PC-9 (cell line): ENCODE measurements around the gene EGFR. TPM values are rescaled to one million over a fixed set of nuclear protein-coding genes. Genes with fewer than 3 reads are reported as not detected.

Experiments used
- BruUV-seq: library from RNA; stranded (reverse); fragments of 400-500 nt; replicated peaks from 2 replicates; lab custom pipeline; 2021; lab: Mats Ljungman, UMichigan
- CTCF ChIA-PET: fragments of 300-600 bp; sonication (Branson Sonifier 250); formaldehyde crosslinking; loops from one replicate; lab custom pipeline; 2022; ENCODE audit warnings: antibody characterized with exemption; lab: Charles Lee
- POLR2A ChIA-PET: fragments of 300-600 bp; sonication (Branson Sonifier 250); formaldehyde crosslinking; loops from one replicate; lab custom pipeline; 2022; ENCODE audit warnings: antibody characterized with exemption; ENCODE audit not compliant: unreplicated experiment; lab: Charles Lee
- DNase-seq, 2 experiments: peaks; one replicate each; pipeline versions ENCODE4 v3.0.0 to v3.0.0-alpha.2; 2015 to 2022; ENCODE audit warnings: mixed read lengths in 1 of 2
- H2AFZ ChIP-seq: fragments of 200-600 bp; sonication (generic); 2 replicates; pipeline ENCODE4 v1.8.1; 2017; ENCODE audit warnings: antibody characterized with exemption
- H3F3A ChIP-seq: fragments of 200-600 bp; sonication (generic); 2 replicates; pipeline ENCODE4 v1.8.1; 2017; ENCODE audit warnings: antibody characterized with exemption, mild to moderate bottlenecking, low read depth; ENCODE audit not compliant: insufficient read depth
- H3K27ac ChIP-seq: fragments of 200-600 bp; sonication (generic); 2 replicates; pipeline ENCODE4 v1.6.1; 2016; ENCODE audit warnings: mixed run types
- H3K27me3 ChIP-seq: fragments of 200-600 bp; sonication (generic); 2 replicates; pipeline ENCODE4 v1.6.1; 2016; ENCODE audit warnings: low read depth, mixed run types; ENCODE audit not compliant: insufficient read depth
- H3K36me3 ChIP-seq: fragments of 200-600 bp; sonication (generic); 2 replicates; pipeline ENCODE4 v1.6.1; 2016; ENCODE audit warnings: low read depth, mixed run types
- H3K4me1 ChIP-seq: fragments of 200-600 bp; sonication (generic); replicated peaks from 2 replicates; pipeline ENCODE4 v1.6.1; 2016; ENCODE audit warnings: mixed run types; ENCODE audit not compliant: insufficient read depth
- H3K4me2 ChIP-seq: fragments of 200-600 bp; sonication (generic); 2 replicates; pipeline ENCODE4 v1.6.1; 2017; ENCODE audit warnings: mixed run types
- H3K4me3 ChIP-seq: fragments of 200-600 bp; sonication (generic); 2 replicates; pipeline ENCODE4 v1.6.1; 2016; ENCODE audit warnings: mixed run types
- H3K79me2 ChIP-seq: fragments of 200-600 bp; sonication (generic); 2 replicates; pipeline ENCODE4 v1.6.1; 2017; ENCODE audit warnings: low read depth, mixed run types
- H3K9me2 ChIP-seq: fragments of 200-600 bp; sonication (generic); 2 replicates; pipeline ENCODE4 v1.8.1; 2017; ENCODE audit warnings: mild to moderate bottlenecking; ENCODE audit not compliant: insufficient read depth
- H3K9me3 ChIP-seq: fragments of 200-600 bp; sonication (generic); 2 replicates; pipeline ENCODE4 v1.8.1; 2016; ENCODE audit warnings: low read depth; ENCODE audit not compliant: insufficient read depth
- H4K20me1 ChIP-seq: fragments of 200-600 bp; sonication (generic); 2 replicates; pipeline ENCODE4 v1.8.1; 2017; ENCODE audit not compliant: insufficient read depth
- EZH2 ChIP-seq: fragments of 200-600 bp; sonication (generic); IDR thresholded peaks from 2 replicates; pipeline ENCODE4 v1.8.0; 2017; ENCODE audit warnings: antibody characterized with exemption, low read depth
- intact Hi-C: fragments of 100-400 bp; cut with micrococcal nuclease; formaldehyde crosslinking; loops from one replicate; pipeline ENCODE4 v1.10.0; 2022; ENCODE audit not compliant: unreplicated experiment
- total RNA-seq: library from RNA; stranded (reverse); gene quantifications from 2 replicates; pipeline ENCODE4 v1.2.3, GENCODE V29; 2021
- TF ChIP-seq, protein P1 (sequence below): fragments of 200-600 bp; sonication (generic); conservative IDR thresholded peaks from 2 replicates; pipeline ENCODE4 v1.6.1; 2017; ENCODE audit warnings: mixed run types, antibody characterized with exemption, mild to moderate bottlenecking, moderate library complexity

Gene EGFR
- total RNA-seq, 1 experiment from 2014 or later: 342 TPM

DNA sequence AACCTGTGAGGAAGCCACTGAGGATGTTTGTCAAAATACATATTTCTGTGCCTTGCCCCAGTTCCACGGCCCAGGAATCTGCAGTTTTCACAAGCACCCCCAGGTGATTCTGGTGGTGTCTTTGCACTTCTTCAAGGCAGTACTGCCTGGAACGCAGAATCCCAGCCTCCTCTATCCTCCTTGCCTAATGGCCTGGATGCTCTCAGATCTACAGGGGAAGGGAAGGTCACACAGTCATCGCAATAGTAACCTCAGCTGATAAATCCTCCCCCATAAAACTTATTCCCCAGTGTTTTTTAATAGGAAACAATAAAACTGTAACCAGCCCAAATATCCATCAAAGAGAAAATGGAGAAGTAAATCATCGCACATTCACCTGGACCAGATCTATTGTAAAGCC, 78.3 kb downstream of the EGFR start:
- POLR2A ChIA-PET: no interaction called here
- intact Hi-C loops: no loop called here
- TF ChIP-seq EZH2: no peak
- TF ChIP-seq, protein P1, sequence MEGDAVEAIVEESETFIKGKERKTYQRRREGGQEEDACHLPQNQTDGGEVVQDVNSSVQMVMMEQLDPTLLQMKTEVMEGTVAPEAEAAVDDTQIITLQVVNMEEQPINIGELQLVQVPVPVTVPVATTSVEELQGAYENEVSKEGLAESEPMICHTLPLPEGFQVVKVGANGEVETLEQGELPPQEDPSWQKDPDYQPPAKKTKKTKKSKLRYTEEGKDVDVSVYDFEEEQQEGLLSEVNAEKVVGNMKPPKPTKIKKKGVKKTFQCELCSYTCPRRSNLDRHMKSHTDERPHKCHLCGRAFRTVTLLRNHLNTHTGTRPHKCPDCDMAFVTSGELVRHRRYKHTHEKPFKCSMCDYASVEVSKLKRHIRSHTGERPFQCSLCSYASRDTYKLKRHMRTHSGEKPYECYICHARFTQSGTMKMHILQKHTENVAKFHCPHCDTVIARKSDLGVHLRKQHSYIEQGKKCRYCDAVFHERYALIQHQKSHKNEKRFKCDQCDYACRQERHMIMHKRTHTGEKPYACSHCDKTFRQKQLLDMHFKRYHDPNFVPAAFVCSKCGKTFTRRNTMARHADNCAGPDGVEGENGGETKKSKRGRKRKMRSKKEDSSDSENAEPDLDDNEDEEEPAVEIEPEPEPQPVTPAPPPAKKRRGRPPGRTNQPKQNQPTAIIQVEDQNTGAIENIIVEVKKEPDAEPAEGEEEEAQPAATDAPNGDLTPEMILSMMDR: no peak

DNA sequence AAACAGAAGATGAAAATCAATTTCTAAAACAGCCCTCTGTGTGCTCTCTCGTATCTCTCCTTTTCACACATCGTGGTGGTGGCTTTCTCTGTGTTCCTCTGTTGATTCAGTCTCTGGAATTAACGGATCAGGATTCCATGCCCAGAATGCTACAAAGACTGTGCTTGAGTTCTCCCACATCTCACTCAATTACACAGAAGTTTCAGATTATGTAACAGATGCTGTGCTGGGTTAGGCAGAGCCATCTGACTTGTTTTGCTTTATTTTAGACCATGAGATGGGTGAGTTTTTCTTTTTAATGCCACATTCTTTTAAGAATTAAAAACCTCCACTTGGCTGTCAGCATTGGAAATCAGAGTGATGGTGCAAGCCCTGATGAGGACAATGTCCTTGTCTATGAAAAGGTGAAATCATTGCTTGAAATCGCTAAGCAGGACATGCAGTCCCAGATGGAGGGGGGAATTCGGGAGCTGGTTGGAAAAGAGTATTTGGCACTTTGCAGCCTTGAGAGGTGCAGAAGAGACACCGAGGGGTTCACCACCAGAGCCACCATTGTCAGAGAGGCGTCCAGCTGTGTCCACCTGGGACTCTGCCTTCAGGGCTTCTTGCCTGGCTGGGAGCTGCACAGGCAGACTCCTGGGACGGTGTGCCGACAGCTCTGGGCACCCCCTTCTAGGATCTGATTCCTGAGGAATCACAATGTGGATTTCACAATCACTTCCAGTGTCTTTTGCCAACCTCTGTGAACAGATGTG, 80.4 kb downstream of the EGFR start:
- Histone ChIP-seq H2AFZ (no peak overlapping the region), H3K9me3 (no peaks in the 10 kb centered on the region), H3K4me3 (no peak overlapping the region), H3K79me2 (peaks cover 100% of the 10 kb centered on the region), H3K4me2 (no peak overlapping the region), H3K9me2 (no peaks in the 10 kb centered on the region), H3K27ac (peak overlapping the region; percentile 7; the same call in 1 of the 2 replicates), H4K20me1 (peaks cover 66% of the 10 kb centered on the region), H3K27me3 (no peaks in the 10 kb centered on the region), H3K36me3 (peaks cover 38% of the 10 kb centered on the region), H3F3A (peaks cover 54% of the 10 kb centered on the region; the same call in 1 of the 2 replicates), H3K4me1 (no peaks in the 10 kb centered on the region)
- TF ChIP-seq, protein P1: no peak
- TF ChIP-seq EZH2: no peak
- intact Hi-C loops: no loop called here
- CTCF ChIA-PET: no interaction called here
- no peak for DNase-seq
- BruUV-seq: no TSS peak
- POLR2A ChIA-PET: no interaction called here

More for the DNA sequence above, 78.3 kb downstream of the EGFR start:
- DNase-seq: no peak
- no peaks in the 10 kb centered on the region for H3K4me1 ChIP-seq
- H3K27me3 ChIP-seq: no peaks in the 10 kb centered on the region
- peaks cover 23% of the 10 kb centered on the region for H3K36me3 ChIP-seq
- H3K4me2 ChIP-seq: no peak overlapping the region
- H4K20me1 ChIP-seq: peaks cover 71% of the 10 kb centered on the region
- no peak overlapping the region for H3K4me3 ChIP-seq
- no peaks in the 10 kb centered on the region for H3K9me3 ChIP-seq
- CTCF ChIA-PET: no interaction called here
- H2AFZ ChIP-seq: no peak overlapping the region
- peaks cover 100% of the 10 kb centered on the region for H3K79me2 ChIP-seq
- no peak overlapping the region for H3K27ac ChIP-seq
- H3F3A ChIP-seq: peaks cover 49% of the 10 kb centered on the region; the same call in 1 of the 2 replicates
- BruUV-seq: no TSS peak
- no peaks in the 10 kb centered on the region for H3K9me2 ChIP-seq

DNA sequence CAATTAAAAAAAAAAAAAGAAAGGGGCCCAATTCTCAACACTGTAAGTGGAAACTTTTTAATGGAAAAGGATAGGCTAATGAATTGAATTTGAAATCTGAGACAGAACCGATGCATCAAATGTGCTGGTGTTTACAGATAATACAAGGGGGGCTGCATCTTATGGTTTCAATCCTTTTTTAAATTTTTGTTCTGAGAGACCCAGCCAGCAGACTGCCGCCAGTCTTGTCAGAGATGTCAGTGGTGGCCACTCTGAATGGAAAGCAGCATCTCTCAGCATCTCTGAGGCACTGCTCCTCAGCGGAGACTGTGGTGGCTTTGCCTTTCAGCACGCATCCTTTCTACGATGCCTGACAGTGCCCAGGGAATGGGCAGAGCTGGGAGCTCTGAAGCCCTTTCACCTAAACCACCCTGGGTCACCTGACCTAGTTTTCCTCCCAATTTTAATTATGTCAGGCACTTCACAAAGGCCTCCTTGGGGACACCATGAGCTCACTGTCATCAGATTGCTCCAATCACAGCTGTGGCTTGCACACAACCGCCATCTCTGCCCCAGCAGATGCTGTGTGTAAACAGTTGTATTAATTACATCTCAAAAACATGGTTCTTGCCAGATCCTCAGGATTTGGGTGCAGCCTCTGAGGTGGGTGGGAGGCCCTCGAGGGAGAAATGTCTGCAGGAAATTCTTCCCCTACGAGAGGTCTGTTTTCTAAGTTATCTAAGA, 81.2 kb downstream of the EGFR start:
- Histone ChIP-seq H3K79me2 (peaks cover 100% of the 10 kb centered on the region), H3K4me3 (no peak overlapping the region), H3K27ac (no peak overlapping the region), H3K36me3 (peaks cover 36% of the 10 kb centered on the region), H3K4me1 (no peaks in the 10 kb centered on the region), H2AFZ (no peak overlapping the region), H3F3A (peaks cover 51% of the 10 kb centered on the region; the same call in 1 of the 2 replicates), H3K9me2 (no peaks in the 10 kb centered on the region), H3K9me3 (no peaks in the 10 kb centered on the region), H3K27me3 (no peaks in the 10 kb centered on the region), H3K4me2 (no peak overlapping the region), H4K20me1 (peaks cover 64% of the 10 kb centered on the region)
- no peak for TF ChIP-seq EZH2
- TF ChIP-seq, protein P1: no peak
- DNase-seq: no peak
- intact Hi-C loops: no loop called here
- BruUV-seq: no TSS peak
- CTCF ChIA-PET: no interaction called here
- POLR2A ChIA-PET: no interaction called here
